GM12892 (cell line): Measurements from ENCODE around the gene YAF2.

Experiments used
- POLR2A ChIP-seq: IDR thresholded peaks from 2 replicates; pipeline ENCODE4 v1.6.1; 2011; ENCODE audit warnings: low read depth, low read length, control low read depth
- POLR2AphosphoS5 ChIP-seq: IDR thresholded peaks from 2 replicates; pipeline ENCODE4 v1.6.1; 2011; ENCODE audit warnings: low read depth, low read length, control low read depth
- TAF1 ChIP-seq: IDR thresholded peaks from 2 replicates; pipeline ENCODE4 v1.6.1; 2011; ENCODE audit warnings: low read depth, mild to moderate bottlenecking, control low read depth, low read length, borderline replicate concordance

- TF ChIP-seq POLR2AphosphoS5 (no peak), POLR2A (no peak), TAF1 (no peak)
Observed at GRCh38 chr12:42192686-42193085, 45.4 kb downstream of the YAF2 start.
